Measurements from ENCODE around the gene BMPR2. TPM values are rescaled to one million over a fixed set of nuclear protein-coding genes. Genes with fewer than 3 reads are reported as not detected.

Gene BMPR2
- total and polyA plus RNA-seq, 2 of the 8 experiments (the other 6 are each of a cell fraction or from before 2014, with no cell fraction given), result 5.5 to 19.8 TPM

DNA sequence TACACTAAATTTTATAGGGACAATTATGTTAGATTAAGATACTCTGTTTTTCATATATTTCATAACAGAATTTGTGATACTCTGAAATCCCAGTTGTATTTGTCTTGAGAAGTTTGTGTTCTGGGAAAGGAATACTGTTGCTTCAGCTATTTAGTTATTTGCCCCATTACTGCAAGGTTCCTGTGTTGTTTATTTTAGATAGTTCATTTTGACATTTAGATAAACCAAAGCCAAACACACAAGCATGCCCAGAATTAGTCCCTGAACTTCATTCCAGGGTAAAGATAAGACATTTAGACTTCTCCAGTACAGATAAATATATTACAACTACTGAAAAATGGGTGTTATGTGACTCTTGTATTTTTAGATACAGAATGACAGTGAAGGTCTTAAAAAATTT lies 74.7 kb downstream of the BMPR2 start (continued):
- TF ChIP-seq EP300 (IDR thresholded peaks at IDR 0.05; ENCODE audit: borderline replicate concordance in 1 of 2, low read depth in 2 of 2, low read length in 2 of 2) (no peak), SIX5 (IDR thresholded peaks at IDR 0.05; ENCODE audit: low read depth, low read length) (no peak)
